ENCODE data around the gene RACGAP1. TPM values are rescaled to one million over a fixed set of nuclear protein-coding genes. Genes with fewer than 3 reads are reported as not detected.

Gene RACGAP1
- total RNA-seq, 2 donors from 2014 or later: 49.6 to 96.6 TPM

DNA sequence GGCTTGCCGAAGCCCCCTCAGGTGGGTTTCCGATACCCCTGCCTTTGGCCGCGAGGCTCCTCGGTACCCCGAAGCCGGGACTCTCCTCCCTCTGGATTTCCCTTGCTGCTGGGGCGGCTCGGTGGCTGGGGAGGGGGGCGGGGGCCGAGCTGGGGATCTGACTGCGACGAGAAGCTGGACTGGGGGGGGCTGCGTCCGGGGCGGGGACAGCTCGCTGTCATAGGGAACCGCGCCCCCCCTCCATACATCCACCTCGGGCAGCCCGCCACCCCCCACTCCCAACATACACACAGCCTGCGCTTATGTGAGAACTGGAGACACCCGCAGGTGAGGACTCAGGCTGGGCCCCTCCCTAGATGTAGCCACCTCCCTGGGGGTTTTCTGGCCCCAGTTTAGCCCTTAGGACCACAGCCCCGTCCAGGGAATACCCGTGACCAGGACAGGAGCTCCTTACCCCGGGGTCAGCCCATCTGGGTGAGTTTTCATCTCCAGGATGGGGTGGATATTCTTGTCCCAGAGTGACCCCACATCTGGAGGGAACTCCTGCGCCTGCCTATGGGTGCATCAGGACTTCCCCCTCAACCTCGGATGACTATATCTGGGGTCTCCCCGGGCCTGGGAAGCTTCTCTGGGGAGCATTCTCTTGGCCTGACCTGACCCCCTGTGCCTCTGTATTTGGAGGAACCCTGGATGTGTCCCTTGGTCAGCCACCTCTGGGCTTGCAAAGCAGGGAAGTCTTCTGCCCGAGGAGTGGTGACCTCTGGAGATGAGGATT, 32.8 kb upstream of the RACGAP1 start:
- Histone ChIP-seq H3K4me3 (ENCODE audit: low read length) (peak overlapping the region; percentile 49), H3K27ac (ENCODE audit: low read depth, low read length) (no peak overlapping the region), H3K9ac (ENCODE audit: extremely low read depth, low read length, poor library complexity, severe bottlenecking) (no peak overlapping the region), H3K27me3 (ENCODE audit: control insufficient read depth, insufficient read depth, low read length, poor library complexity, severe bottlenecking) (peaks cover 75% of the 10 kb centered on the region), H3K4me1 (ENCODE audit: control insufficient read depth, insufficient read depth, low read length) (no peaks in the 10 kb centered on the region), H3K36me3 (ENCODE audit: control insufficient read depth, insufficient read depth, low read length) (no peaks in the 10 kb centered on the region), H3K9me3 (ENCODE audit: control insufficient read depth, low read length) (no peaks in the 10 kb centered on the region)
- H3K36me3 Mint-ChIP-seq (ENCODE audit: low read depth): no peaks in the 10 kb centered on the region
- WGBS, 2 experiments (ENCODE audit: insufficient coverage in 1 of 2, insufficient read length in 1 of 2): 23 to 29% methylated on average over 11 to 20 of the region's 30 CpGs
- DNase-seq: no peak
- peak overlapping the region; percentile 69 for H3K4me3 Mint-ChIP-seq
- TF ChIP-seq, protein P1, sequence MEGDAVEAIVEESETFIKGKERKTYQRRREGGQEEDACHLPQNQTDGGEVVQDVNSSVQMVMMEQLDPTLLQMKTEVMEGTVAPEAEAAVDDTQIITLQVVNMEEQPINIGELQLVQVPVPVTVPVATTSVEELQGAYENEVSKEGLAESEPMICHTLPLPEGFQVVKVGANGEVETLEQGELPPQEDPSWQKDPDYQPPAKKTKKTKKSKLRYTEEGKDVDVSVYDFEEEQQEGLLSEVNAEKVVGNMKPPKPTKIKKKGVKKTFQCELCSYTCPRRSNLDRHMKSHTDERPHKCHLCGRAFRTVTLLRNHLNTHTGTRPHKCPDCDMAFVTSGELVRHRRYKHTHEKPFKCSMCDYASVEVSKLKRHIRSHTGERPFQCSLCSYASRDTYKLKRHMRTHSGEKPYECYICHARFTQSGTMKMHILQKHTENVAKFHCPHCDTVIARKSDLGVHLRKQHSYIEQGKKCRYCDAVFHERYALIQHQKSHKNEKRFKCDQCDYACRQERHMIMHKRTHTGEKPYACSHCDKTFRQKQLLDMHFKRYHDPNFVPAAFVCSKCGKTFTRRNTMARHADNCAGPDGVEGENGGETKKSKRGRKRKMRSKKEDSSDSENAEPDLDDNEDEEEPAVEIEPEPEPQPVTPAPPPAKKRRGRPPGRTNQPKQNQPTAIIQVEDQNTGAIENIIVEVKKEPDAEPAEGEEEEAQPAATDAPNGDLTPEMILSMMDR (conservative IDR thresholded peaks at IDR 0.05): no peak
- no peak overlapping the region for H3K27ac Mint-ChIP-seq
- peaks cover 92% of the 10 kb centered on the region for H3K27me3 Mint-ChIP-seq (ENCODE audit: insufficient read depth)
- H3K9me3 Mint-ChIP-seq: no peaks in the 10 kb centered on the region
- peaks cover 9% of the 10 kb centered on the region for H3K4me1 Mint-ChIP-seq

DNA sequence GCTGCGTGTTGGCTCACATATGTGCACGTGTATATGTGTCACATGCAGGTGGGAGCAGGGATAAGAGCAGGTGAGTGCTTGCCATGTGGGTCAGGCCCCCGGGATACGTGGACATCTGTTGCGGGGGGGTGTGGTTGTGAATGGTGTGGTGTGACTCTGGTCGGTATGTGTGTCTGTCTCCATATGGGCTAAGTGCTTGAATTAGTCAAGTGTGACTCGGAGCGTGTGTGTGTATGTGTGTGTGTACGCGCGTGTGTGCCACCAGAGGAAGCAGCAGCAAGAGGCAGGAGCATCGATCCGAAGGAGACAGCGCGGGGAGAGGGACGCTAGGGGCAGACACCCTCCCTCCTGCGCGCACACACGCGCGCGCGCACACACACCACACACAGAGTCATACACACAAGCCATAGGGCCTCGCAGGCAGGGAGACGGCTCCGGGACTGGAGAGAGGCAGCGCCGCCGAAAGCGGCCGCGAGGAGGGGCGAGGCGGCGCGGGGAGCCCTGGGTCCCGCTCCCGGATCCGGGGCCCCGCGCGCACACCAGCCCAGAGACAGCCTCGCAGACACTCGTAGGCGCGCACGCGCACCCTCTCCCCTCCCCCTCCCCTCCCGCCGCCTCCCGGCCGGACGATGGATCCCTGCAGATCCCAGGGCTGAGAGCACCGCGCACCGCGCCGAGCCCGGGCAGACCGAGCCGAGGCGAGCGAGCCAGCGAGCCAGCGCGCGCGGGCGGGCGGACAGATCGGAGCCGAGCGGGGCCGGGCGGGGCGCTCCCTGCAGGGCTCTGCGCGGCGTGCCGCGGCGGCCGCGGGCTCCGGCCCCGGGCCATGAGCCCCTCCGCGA, 31.9 kb upstream of the RACGAP1 start, which contains the start of gene ASIC1:
Gene ASIC1 (plus strand): TSS at position 597 of the 842 bp plus-strand sequence. CDS start 1,171 bp downstream, outside the sequence.
- peaks cover 9% of the 10 kb centered on the region for H3K4me1 Mint-ChIP-seq
- peaks cover 92% of the 10 kb centered on the region for H3K27me3 Mint-ChIP-seq (ENCODE audit: insufficient read depth)
- no peaks in the 10 kb centered on the region for H3K9me3 Mint-ChIP-seq
- H3K4me3 Mint-ChIP-seq: peak within 1 kb of the TSS; percentile 69
- Histone ChIP-seq H3K9ac (ENCODE audit: extremely low read depth, low read length, poor library complexity, severe bottlenecking) (no peak within 1 kb of the TSS), H3K36me3 (ENCODE audit: control insufficient read depth, insufficient read depth, low read length) (no peaks in the 10 kb centered on the region), H3K27ac (ENCODE audit: low read depth, low read length) (no peak within 1 kb of the TSS), H3K9me3 (ENCODE audit: control insufficient read depth, low read length) (no peaks in the 10 kb centered on the region), H3K4me3 (ENCODE audit: low read length) (peak within 1 kb of the TSS; percentile 85), H3K4me1 (ENCODE audit: control insufficient read depth, insufficient read depth, low read length) (no peaks in the 10 kb centered on the region), H3K27me3 (ENCODE audit: control insufficient read depth, insufficient read depth, low read length, poor library complexity, severe bottlenecking) (peaks cover 78% of the 10 kb centered on the region)
- TF ChIP-seq, protein P1 (conservative IDR thresholded peaks at IDR 0.05): peak; percentile 41
- H3K27ac Mint-ChIP-seq: peak within 1 kb of the TSS; percentile 29
- DNase-seq: peak; percentile 94
- no peaks in the 10 kb centered on the region for H3K36me3 Mint-ChIP-seq (ENCODE audit: low read depth)
- 1 to 5% methylated on average over 7 to 84 of the region's 88 CpGs for WGBS, 2 experiments (ENCODE audit: insufficient coverage in 1 of 2, insufficient read length in 1 of 2)

DNA sequence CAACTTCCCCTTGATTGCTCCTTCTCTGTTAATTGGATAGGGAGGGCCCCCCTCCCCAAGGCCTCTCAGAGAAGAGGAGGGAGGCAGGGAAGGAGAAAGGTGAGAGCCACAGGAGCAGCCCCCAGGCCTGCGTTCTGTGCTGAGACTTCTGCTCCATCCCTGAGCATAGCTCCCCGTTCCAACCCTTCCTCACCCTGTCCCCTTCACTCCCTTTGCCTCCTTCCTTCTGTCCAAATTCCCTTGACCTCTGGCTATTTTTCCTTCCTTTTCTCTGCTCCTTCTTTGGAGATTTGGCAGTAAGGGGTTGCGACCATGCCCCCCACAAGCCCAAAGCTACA, 31.3 kb upstream of the RACGAP1 start:
- Histone ChIP-seq H3K4me3 (ENCODE audit: low read length) (peak overlapping the region; percentile 85), H3K36me3 (ENCODE audit: control insufficient read depth, insufficient read depth, low read length) (no peaks in the 10 kb centered on the region), H3K4me1 (ENCODE audit: control insufficient read depth, insufficient read depth, low read length) (no peaks in the 10 kb centered on the region), H3K27ac (ENCODE audit: low read depth, low read length) (no peak overlapping the region), H3K9me3 (ENCODE audit: control insufficient read depth, low read length) (no peaks in the 10 kb centered on the region), H3K27me3 (ENCODE audit: control insufficient read depth, insufficient read depth, low read length, poor library complexity, severe bottlenecking) (peaks cover 78% of the 10 kb centered on the region), H3K9ac (ENCODE audit: extremely low read depth, low read length, poor library complexity, severe bottlenecking) (no peak overlapping the region)
- 18 to 20% methylated on average over 1 to 3 of the region's 3 CpGs for whole genome bisulfite sequencing, 2 experiments (ENCODE audit: insufficient coverage in 1 of 2, insufficient read length in 1 of 2)
- Mint-ChIP-seq H3K4me3 (peak overlapping the region; percentile 69), H3K4me1 (peaks cover 11% of the 10 kb centered on the region), H3K27ac (no peak overlapping the region), H3K9me3 (no peaks in the 10 kb centered on the region), H3K36me3 (ENCODE audit: low read depth) (no peaks in the 10 kb centered on the region), H3K27me3 (ENCODE audit: insufficient read depth) (peaks cover 92% of the 10 kb centered on the region)
- TF ChIP-seq, protein P1 (conservative IDR thresholded peaks at IDR 0.05): no peak
- no peak for DNase-seq

All from endodermal cell (in vitro differentiated cells).